ELR (cell line): ENCODE data around the gene CMTM6.
A peak's percentile ranks its signal among the peaks of the same experiment; 100 is the strongest.
"Not testable (repeated sequence)": the region's sequence is repeated elsewhere in the genome, so short reads cannot be mapped to it uniquely, and the experiment has no call there.

Source experiments
- DNase-seq: peaks from one replicate; pipeline ENCODE4 v3.0.0-alpha.2; 2015; ENCODE audit warnings: low read depth

Gene CMTM6

GRCh38 chr3:32466808-32467207 is 35.8 kb downstream of the CMTM6 start:
- not testable (repeated sequence) for DNase-seq

GRCh38 chr3:32464726-32465125 is 37.9 kb downstream of the CMTM6 start:
- DNase-seq: not testable (repeated sequence)

GRCh38 chr3:32463415-32463814 is 39.2 kb downstream of the CMTM6 start:
- DNase-seq: not testable (repeated sequence)

- DNase-seq: not testable (repeated sequence)
Observed at GRCh38 chr3:32462191-32462986, 40.3 kb downstream of the CMTM6 start.

- DNase-seq: not testable (repeated sequence)
Observed at GRCh38 chr3:32460817-32461496, 41.7 kb downstream of the CMTM6 start.

- no peak for DNase-seq
Observed at GRCh38 chr3:32460031-32460749, 42.5 kb downstream of the CMTM6 start.

GRCh38 chr3:32459450-32459849 is 43.2 kb downstream of the CMTM6 start:
- DNase-seq: no peak

- no peak for DNase-seq
Observed at GRCh38 chr3:32457971-32458471, 44.6 kb downstream of the CMTM6 start.

GRCh38 chr3:32456429-32457130 is 46.1 kb downstream of the CMTM6 start:
- no peak for DNase-seq

- no peak for DNase-seq
Observed at GRCh38 chr3:32455609-32456428, 46.8 kb downstream of the CMTM6 start.

- no peak for DNase-seq
Observed at GRCh38 chr3:32454731-32455608, 47.7 kb downstream of the CMTM6 start.

GRCh38 chr3:32454111-32454510 is 48.5 kb downstream of the CMTM6 start:
- no peak for DNase-seq

- DNase-seq: peak; percentile 56
Observed at GRCh38 chr3:32453346-32453745, 49.3 kb downstream of the CMTM6 start.

GRCh38 chr3:32452009-32452408 is 50.6 kb downstream of the CMTM6 start:
- DNase-seq: no peak

GRCh38 chr3:32450992-32451659 is 51.5 kb downstream of the CMTM6 start:
- DNase-seq: no peak

- DNase-seq: no peak
Observed at GRCh38 chr3:32450426-32450825, 52.2 kb downstream of the CMTM6 start.

- no peak for DNase-seq
Observed at GRCh38 chr3:32449691-32450090, 53.0 kb downstream of the CMTM6 start.

GRCh38 chr3:32448686-32449474 is 53.8 kb downstream of the CMTM6 start:
- DNase-seq: no peak
